WTC11 (cell line): Measurements from ENCODE around the gene MUC12. TPM values are rescaled to one million over a fixed set of nuclear protein-coding genes. Genes with fewer than 3 reads are reported as not detected.

Experiments used
- ATAC-seq: fragments of 200-7000 bp; cut with Tn5 transposase; 2 replicates; pipeline ENCODE4 v1.10.0; 2021; ENCODE audit warnings: mild to moderate bottlenecking, moderate library complexity
- CTCF ChIA-PET: fragments of 300-600 bp; sonication (Branson Sonifier 250); formaldehyde crosslinking; loops from one replicate; lab custom pipeline; 2021; ENCODE audit warnings: antibody characterized with exemption; lab: Charles Lee
- POLR2A ChIA-PET: fragments of 350-600 bp; sonication (Branson Sonifier 250); formaldehyde crosslinking; loops from one replicate; lab custom pipeline; 2021; ENCODE audit warnings: antibody characterized with exemption; lab: Charles Lee
- DNase-seq: peaks from one replicate; pipeline ENCODE4 v3.0.0; 2021; ENCODE audit warnings: low spot score
- H3K27ac Mint-ChIP-seq: 2 replicates; pipeline ENCODE4 v1.8.0; 2021; ENCODE audit warnings: mixed read lengths
- H3K27me3 Mint-ChIP-seq: 2 replicates; pipeline ENCODE4 v1.8.0; 2021; ENCODE audit warnings: low read depth, mild to moderate bottlenecking, moderate library complexity, mixed read lengths
- H3K36me3 Mint-ChIP-seq: 2 replicates; pipeline ENCODE4 v1.8.0; 2021; ENCODE audit warnings: mixed read lengths
- H3K4me1 Mint-ChIP-seq: 2 replicates; pipeline ENCODE4 v1.8.0; 2022; ENCODE audit warnings: mixed read lengths
- H3K4me3 Mint-ChIP-seq: 2 replicates; pipeline ENCODE4 v1.8.0; 2021; ENCODE audit warnings: mild to moderate bottlenecking, moderate library complexity, mixed read lengths
- H3K9me3 Mint-ChIP-seq: 2 replicates; pipeline ENCODE4 v1.8.0; 2021; ENCODE audit warnings: mixed read lengths
- CREM ChIP-seq: sonication (generic); formaldehyde crosslinking; IDR thresholded peaks from 2 replicates; pipeline ENCODE4 v1.8.1; 2022; ENCODE audit warnings: mild to moderate bottlenecking, missing genetic modification reagents, moderate library complexity
- E2F1 ChIP-seq: sonication (generic); formaldehyde crosslinking; IDR thresholded peaks from 2 replicates; pipeline ENCODE4 v1.8.0; 2022; ENCODE audit warnings: mild to moderate bottlenecking, missing genetic modification reagents
- ELF4 ChIP-seq: sonication (generic); formaldehyde crosslinking; IDR thresholded peaks from 2 replicates; pipeline ENCODE4 v1.8.1; 2022; ENCODE audit warnings: low read depth, mild to moderate bottlenecking, moderate library complexity, missing genetic modification reagents
- EMX1 ChIP-seq: fragments of 250-450 bp; sonication (Bioruptor Pico); IDR thresholded peaks from 2 replicates; pipeline ENCODE4 v1.8.0; 2021; ENCODE audit warnings: mild to moderate bottlenecking
- ETV6 ChIP-seq: sonication (generic); formaldehyde crosslinking; IDR thresholded peaks from 2 replicates; pipeline ENCODE4 v1.8.1; 2022; ENCODE audit warnings: mild to moderate bottlenecking, missing genetic modification reagents
- FOXP1 ChIP-seq: sonication (generic); formaldehyde crosslinking; IDR thresholded peaks from 2 replicates; pipeline ENCODE4 v1.8.0; 2022; ENCODE audit warnings: missing genetic modification reagents, mild to moderate bottlenecking, moderate library complexity, borderline replicate concordance
- HMGXB4 ChIP-seq: sonication (generic); formaldehyde crosslinking; IDR thresholded peaks from 2 replicates; pipeline ENCODE4 v1.8.1; 2023; ENCODE audit warnings: mild to moderate bottlenecking, moderate library complexity, missing genetic modification reagents
- JUN ChIP-seq: sonication (generic); formaldehyde crosslinking; IDR thresholded peaks from 2 replicates; pipeline ENCODE4 v1.8.0; 2023; ENCODE audit warnings: mild to moderate bottlenecking, missing genetic modification reagents
- MYBL2 ChIP-seq: sonication (generic); formaldehyde crosslinking; IDR thresholded peaks from 2 replicates; pipeline ENCODE4 v1.8.1; 2023; ENCODE audit warnings: mild to moderate bottlenecking, moderate library complexity, missing genetic modification reagents
- NR2C2 ChIP-seq: sonication (generic); formaldehyde crosslinking; IDR thresholded peaks from 2 replicates; pipeline ENCODE4 v1.8.0; 2022; ENCODE audit warnings: mild to moderate bottlenecking, missing genetic modification reagents
- NR3C1 ChIP-seq: sonication (generic); formaldehyde crosslinking; conservative IDR thresholded peaks from 2 replicates; pipeline ENCODE4 v1.8.1; 2023; ENCODE audit warnings: low read depth, mild to moderate bottlenecking, missing genetic modification reagents
- PRRX2 ChIP-seq: fragments of 250-450 bp; sonication (Bioruptor Pico); IDR thresholded peaks from 2 replicates; pipeline ENCODE4 v1.8.0; 2021; ENCODE audit warnings: mild to moderate bottlenecking
- RELA ChIP-seq: sonication (generic); formaldehyde crosslinking; IDR thresholded peaks from 2 replicates; pipeline ENCODE4 v1.8.1; 2022; ENCODE audit warnings: missing genetic modification reagents, mild to moderate bottlenecking, borderline replicate concordance
- RORB ChIP-seq: fragments of 250-450 bp; sonication (Bioruptor Pico); IDR thresholded peaks from 2 replicates; pipeline ENCODE4 v1.9.0; 2021; ENCODE audit warnings: mild to moderate bottlenecking
- SOX15 ChIP-seq: fragments of 250-450 bp; sonication (Bioruptor Pico); IDR thresholded peaks from 2 replicates; pipeline ENCODE4 v1.9.0; 2021; ENCODE audit warnings: mild to moderate bottlenecking
- SP1 ChIP-seq: sonication (generic); formaldehyde crosslinking; conservative IDR thresholded peaks from 2 replicates; pipeline ENCODE4 v1.8.1; 2022; ENCODE audit warnings: missing genetic modification reagents
- STAT6 ChIP-seq: sonication (generic); formaldehyde crosslinking; conservative IDR thresholded peaks from 2 replicates; pipeline ENCODE4 v1.8.1; 2023; ENCODE audit warnings: mild to moderate bottlenecking, low read depth, missing genetic modification reagents, moderate library complexity
- TEAD1 ChIP-seq: sonication (generic); formaldehyde crosslinking; IDR thresholded peaks from 2 replicates; pipeline ENCODE4 v1.8.0; 2022; ENCODE audit warnings: mild to moderate bottlenecking, missing genetic modification reagents
- TP53 ChIP-seq: sonication (generic); formaldehyde crosslinking; IDR thresholded peaks from 2 replicates; pipeline ENCODE4 v1.8.1; 2023; ENCODE audit warnings: mild to moderate bottlenecking, missing genetic modification reagents
- ZBTB21 ChIP-seq: sonication (generic); formaldehyde crosslinking; IDR thresholded peaks from 2 replicates; pipeline ENCODE4 v1.8.1; 2023; ENCODE audit warnings: mild to moderate bottlenecking, missing genetic modification reagents, borderline replicate concordance
- ZMAT4 ChIP-seq: fragments of 250-450 bp; sonication (Bioruptor Pico); IDR thresholded peaks from 2 replicates; pipeline ENCODE4 v1.9.0; 2021; ENCODE audit warnings: mild to moderate bottlenecking
- ZSCAN18 ChIP-seq: fragments of 250-450 bp; sonication (Bioruptor Pico); IDR thresholded peaks from 2 replicates; pipeline ENCODE4 v2.1.2; 2022; ENCODE audit warnings: mild to moderate bottlenecking, moderate library complexity
- total RNA-seq: library from RNA; stranded (reverse); gene quantifications from 3 replicates; pipeline ENCODE4 v1.2.3, GENCODE V29; 2021

Gene MUC12
- total RNA-seq, 1 experiment from 2014 or later, result 5.7 TPM

GRCh38 chr7:100963386-100963785, 6.0 kb upstream of the MUC12 start:
- TF ChIP-seq EMX1 (CRISPR knock-in tag) (no peak), PRRX2 (CRISPR knock-in tag) (no peak), ELF4 (no peak), RELA (CRISPR knock-in tag) (no peak), NR2C2 (no peak), E2F1 (CRISPR knock-in tag) (no peak), RORB (CRISPR knock-in tag) (no peak)
- ChIA-PET POLR2A (no interaction called here), CTCF (no interaction called here)
- H3K4me1 Mint-ChIP-seq, result peaks cover 28% of the 10 kb centered on the region
- H3K36me3 Mint-ChIP-seq, result no peaks in the 10 kb centered on the region; the same call in 1 of the 2 replicates
- H3K27me3 Mint-ChIP-seq, result peaks cover 30% of the 10 kb centered on the region
- H3K4me3 Mint-ChIP-seq, result no peak overlapping the region
- H3K9me3 Mint-ChIP-seq, result no peaks in the 10 kb centered on the region
- ATAC-seq, result no peak
- no peak overlapping the region for H3K27ac Mint-ChIP-seq
- DNase-seq, result no peak

- H3K4me1 Mint-ChIP-seq, result peaks cover 33% of the 10 kb centered on the region
These were observed 5.5 kb upstream of the MUC12 start for GRCh38 chr7:100963874-100964273.

GRCh38 chr7:100964630-100965029, 4.7 kb upstream of the MUC12 start:
- peaks cover 4% of the 10 kb centered on the region; the same call in 1 of the 2 replicates for H3K36me3 Mint-ChIP-seq
- DNase-seq, result no peak
- H3K27ac Mint-ChIP-seq, result no peak overlapping the region
- H3K27me3 Mint-ChIP-seq, result peaks cover 30% of the 10 kb centered on the region
- no peaks in the 10 kb centered on the region for H3K9me3 Mint-ChIP-seq
- peak overlapping the region; percentile 24 for H3K4me3 Mint-ChIP-seq
- H3K4me1 Mint-ChIP-seq, result peaks cover 38% of the 10 kb centered on the region
- ATAC-seq, result no peak
- POLR2A ChIA-PET, result no interaction called here
- CTCF ChIA-PET, result interaction anchor here (0.8 to 2.0 kb wide), 4 partner anchors 54 to 318 kb away, joined by 3 to 26 read pairs (median 12); partner anchors contain the start of genes ACHE and MUC17
- peak; percentile 53; the same call in 1 of the 2 replicates for TF ChIP-seq FOXP1 (CRISPR knock-in tag)
- no peak for TF ChIP-seq SP1 (CRISPR knock-in tag)
- no peak for TF ChIP-seq HMGXB4 (CRISPR knock-in tag)
- TF ChIP-seq NR3C1, result no peak
- no peak for TF ChIP-seq RORB (CRISPR knock-in tag)
- 0 out of 2 replicates have a peak, but pooled peaks have one; percentile 42 for TF ChIP-seq STAT6
- TF ChIP-seq ZMAT4 (CRISPR knock-in tag), result no peak
- 0 out of 2 replicates have a peak, but pooled peaks have one; percentile 36 for TF ChIP-seq TP53
- no peak for TF ChIP-seq PRRX2 (CRISPR knock-in tag)
- TF ChIP-seq MYBL2, result no peak
- no peak for TF ChIP-seq CREM (CRISPR knock-in tag)
- TF ChIP-seq ZBTB21 (CRISPR knock-in tag), result no peak
- no peak for TF ChIP-seq SOX15 (CRISPR knock-in tag)
- no peak for TF ChIP-seq ZSCAN18 (CRISPR knock-in tag)
- TF ChIP-seq ETV6 (CRISPR knock-in tag), result no peak

More at GRCh38 chr7:100963874-100964273, 5.5 kb upstream of the MUC12 start:
- Mint-ChIP-seq H3K36me3 (no peaks in the 10 kb centered on the region; the same call in 1 of the 2 replicates), H3K4me3 (no peak overlapping the region; the same call in 1 of the 2 replicates), H3K27ac (no peak overlapping the region), H3K27me3 (peaks cover 30% of the 10 kb centered on the region), H3K9me3 (no peaks in the 10 kb centered on the region)
- CTCF ChIA-PET, result interaction anchor here (0.8 to 1.1 kb wide), 2 partner anchors 66 to 319 kb away, joined by 3 read pairs; no protein-coding TSS in a partner anchor
- ATAC-seq, result no peak
- no peak for DNase-seq
- POLR2A ChIA-PET, result no interaction called here
- TF ChIP-seq TEAD1 (CRISPR knock-in tag), result no peak
- no peak for TF ChIP-seq JUN (CRISPR knock-in tag)
- TF ChIP-seq E2F1 (CRISPR knock-in tag), result no peak
